Activated naive CD8-positive, alpha-beta T cell treated with anti-CD3 and anti-CD28 coated beads, Interleukin-2, amount 50 U/mL, for 16 hours (primary cell): ENCODE data around the gene SLC34A2.

ENCODE experiments used
- DNase-seq: peaks from one replicate; pipeline ENCODE4 v3.0.0-alpha.2; 2020; ENCODE audit warnings: low read depth, low spot score

The SLC34A2 gene

DNA sequence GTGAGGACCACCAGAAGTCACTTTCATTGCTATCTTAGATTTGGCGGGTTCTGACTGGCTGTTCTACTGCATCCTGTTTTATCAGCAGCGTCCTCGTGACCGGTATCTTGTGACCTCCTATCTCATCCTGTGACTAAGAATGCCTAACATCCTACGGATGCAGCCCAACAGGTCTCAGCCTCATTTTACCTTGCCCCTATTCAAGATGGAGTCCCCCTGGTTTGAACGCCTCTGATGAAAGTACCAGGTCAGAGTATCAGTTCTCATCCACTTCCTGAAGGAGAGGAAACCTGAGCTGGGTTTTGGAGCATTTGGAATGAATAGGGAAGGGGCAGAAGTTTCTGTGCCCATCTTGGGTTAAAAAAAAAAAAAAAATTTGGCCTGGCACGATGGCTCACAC lies 70.2 kb downstream of the SLC34A2 start:
- DNase-seq, result no peak

GRCh38 chr4:25727711-25728493 lies 72.3 kb downstream of the SLC34A2 start:
- DNase-seq, result no peak
